K562 (cell line): ENCODE measurements around the gene SNAI1. TPM values are rescaled to one million over a fixed set of nuclear protein-coding genes. Genes with fewer than 3 reads are reported as not detected.
A peak's percentile ranks its signal among the peaks of the same experiment; 100 is the strongest.

Experiments
- BRD9 ChIP-seq: fragments of 450-650 bp; IDR thresholded peaks from 2 replicates; pipeline ENCODE4 v1.6.1; 2018; ENCODE audit warnings: low read depth; ENCODE audit not compliant: partially characterized antibody
- CBX5 ChIP-seq: IDR thresholded peaks from 2 replicates; pipeline ENCODE4 v1.6.1; 2014; ENCODE audit warnings: low read depth, borderline replicate concordance
- E2F5 ChIP-seq: sonication (generic); formaldehyde crosslinking; IDR thresholded peaks from 2 replicates; pipeline ENCODE4 v1.8.0; 2022; ENCODE audit warnings: mild to moderate bottlenecking, missing genetic modification reagents
- FOS ChIP-seq: IDR thresholded peaks from 3 replicates; pipeline ENCODE4 v1.6.1; 2011; ENCODE audit not compliant: insufficient read length; ENCODE audit errors: extremely low read depth
- FOXJ2 ChIP-seq: fragments of 200-800 bp; sonication (Bioruptor generic); IDR thresholded peaks from 2 replicates; pipeline ENCODE4 v1.6.1; 2016; ENCODE audit warnings: missing genetic modification characterization, missing compliant biosample characterization
- FOXP1 ChIP-seq: sonication (generic); formaldehyde crosslinking; IDR thresholded peaks from 2 replicates; pipeline ENCODE4 v1.8.0; 2022; ENCODE audit warnings: mild to moderate bottlenecking, missing genetic modification reagents
- GTF2E2 ChIP-seq: fragments of 200-800 bp; sonication (Bioruptor generic); IDR thresholded peaks from 2 replicates; pipeline ENCODE4 v1.6.1; 2016; ENCODE audit warnings: missing genetic modification characterization, missing compliant biosample characterization
- HDAC8 ChIP-seq: fragments of 450-650 bp; IDR thresholded peaks from 2 replicates; pipeline ENCODE4 v1.6.1; 2016; ENCODE audit warnings: mild to moderate bottlenecking, missing genetic modification characterization, moderate library complexity, missing compliant biosample characterization
- ILF3 ChIP-seq: fragments of 450-650 bp; IDR thresholded peaks from 2 replicates; pipeline ENCODE4 v1.6.1; 2018; ENCODE audit warnings: antibody characterized with exemption, mild to moderate bottlenecking, moderate library complexity, borderline replicate concordance
- KLF10 ChIP-seq: fragments of 250-450 bp; sonication (Bioruptor Pico); IDR thresholded peaks from 2 replicates; pipeline ENCODE4 v1.6.1; 2021; ENCODE audit warnings: matching md5 sums
- KLF16 ChIP-seq: IDR thresholded peaks from 2 replicates; pipeline ENCODE4 v1.6.1; 2016; ENCODE audit warnings: antibody characterized with exemption
- NFIC ChIP-seq: fragments of 450-650 bp; IDR thresholded peaks from 2 replicates; pipeline ENCODE4 v1.6.1; 2017; ENCODE audit warnings: mild to moderate bottlenecking, inconsistent platforms
- NFXL1 ChIP-seq: fragments of 450-650 bp; formaldehyde crosslinking; IDR thresholded peaks from 2 replicates; pipeline ENCODE4 v1.4.0; 2021; ENCODE audit warnings: mild to moderate bottlenecking
- PRDM10 ChIP-seq: fragments of 450-650 bp; IDR thresholded peaks from 2 replicates; pipeline ENCODE4 v1.6.1; 2018; ENCODE audit not compliant: partially characterized antibody
- SIN3A ChIP-seq, 2 experiments: fragments of 150-350 bp in 1 of 2; IDR thresholded peaks; 2 replicates each; pipeline ENCODE4 v1.6.1; 2011 to 2016; ENCODE audit warnings: borderline replicate concordance in 2 of 2, low read depth in 2 of 2, low read length in 2 of 2, mild to moderate bottlenecking in 2 of 2, moderate library complexity in 2 of 2; ENCODE audit not compliant: control insufficient read depth in 1 of 2
- TEAD2 ChIP-seq: fragments of 450-650 bp; IDR thresholded peaks from 2 replicates; pipeline ENCODE4 v1.6.1; 2016; ENCODE audit warnings: missing genetic modification characterization, control low read depth, missing compliant biosample characterization
- TFAM ChIP-seq: fragments of 250-450 bp; sonication (Bioruptor Pico); conservative IDR thresholded peaks from 2 replicates; pipeline ENCODE4 v1.5.0; 2021; ENCODE audit warnings: mild to moderate bottlenecking, moderate library complexity
- USF2 ChIP-seq: sonication (generic); formaldehyde crosslinking; IDR thresholded peaks from 2 replicates; pipeline ENCODE4 v1.5.0; 2020; ENCODE audit warnings: missing genetic modification reagents
- WHSC1 ChIP-seq: IDR thresholded peaks from one replicate; pipeline ENCODE4 v1.6.1; 2012; ENCODE audit warnings: low read length, control low read depth, inconsistent platforms
- YBX1 ChIP-seq: fragments of 450-650 bp; IDR thresholded peaks from 2 replicates; pipeline ENCODE4 v1.7.1; 2016; ENCODE audit warnings: mild to moderate bottlenecking
- ZNF133 ChIP-seq: fragments of 250-450 bp; sonication (Bioruptor Pico); IDR thresholded peaks from 2 replicates; pipeline ENCODE4 v1.4.0; 2020; ENCODE audit warnings: mild to moderate bottlenecking
- ZNF395 ChIP-seq: fragments of 200-800 bp; sonication (Bioruptor generic); IDR thresholded peaks from 2 replicates; pipeline ENCODE4 v1.6.1; 2017; ENCODE audit warnings: missing genetic modification characterization, missing compliant biosample characterization
- ZNF41 ChIP-seq: fragments of 250-450 bp; sonication (Bioruptor Pico); conservative IDR thresholded peaks from 2 replicates; pipeline ENCODE4 v1.4.0; 2020; ENCODE audit warnings: mild to moderate bottlenecking
- ZNF436 ChIP-seq: fragments of 250-450, 450-650 bp; sonication (Bioruptor Pico); formaldehyde crosslinking; IDR thresholded peaks from 2 replicates; pipeline ENCODE4 v1.7.0; 2020; ENCODE audit warnings: mild to moderate bottlenecking
- polyA plus RNA-seq, 8 experiments: library from polyadenylated mRNA; depleted of rRNA in 4 of 8; stranded (reverse) in 5 of 8; unstranded in 3 of 8; fragments of >200 nt; fragmentation: Nextera tagmentation in 2 of 8; fragmentation: Illumina TruSeq in 1 of 8; extraction: Ambion mirVana in 2 of 8; extraction: Trizol in 1 of 8; gene quantifications; 2 replicates each; pipeline versions ENCODE4 v1.2.1 to v1.2.3, GENCODE V29; 2011 to 2014; ENCODE audit warnings: inconsistent platforms in 1 of 8, missing spikeins in 1 of 8
- total RNA-seq, 7 experiments: library from RNA; depleted of rRNA in 6 of 7; stranded (reverse); fragments of >200 nt in 6 of 7; fragmentation: Illumina TruSeq in 2 of 7; extraction: Trizol in 2 of 7; gene quantifications; 2 replicates each; pipeline versions ENCODE4 v1.2.1 to v1.2.3, GENCODE V29; 2011 to 2021; ENCODE audit warnings: low replicate concordance in 1 of 7

Gene SNAI1
- total and polyA plus RNA-seq, 9 of the 15 experiments (the other 6 are each of a cell fraction or from before 2014, with no cell fraction given): 0.32 to 11.6 (median 2.0) TPM

DNA sequence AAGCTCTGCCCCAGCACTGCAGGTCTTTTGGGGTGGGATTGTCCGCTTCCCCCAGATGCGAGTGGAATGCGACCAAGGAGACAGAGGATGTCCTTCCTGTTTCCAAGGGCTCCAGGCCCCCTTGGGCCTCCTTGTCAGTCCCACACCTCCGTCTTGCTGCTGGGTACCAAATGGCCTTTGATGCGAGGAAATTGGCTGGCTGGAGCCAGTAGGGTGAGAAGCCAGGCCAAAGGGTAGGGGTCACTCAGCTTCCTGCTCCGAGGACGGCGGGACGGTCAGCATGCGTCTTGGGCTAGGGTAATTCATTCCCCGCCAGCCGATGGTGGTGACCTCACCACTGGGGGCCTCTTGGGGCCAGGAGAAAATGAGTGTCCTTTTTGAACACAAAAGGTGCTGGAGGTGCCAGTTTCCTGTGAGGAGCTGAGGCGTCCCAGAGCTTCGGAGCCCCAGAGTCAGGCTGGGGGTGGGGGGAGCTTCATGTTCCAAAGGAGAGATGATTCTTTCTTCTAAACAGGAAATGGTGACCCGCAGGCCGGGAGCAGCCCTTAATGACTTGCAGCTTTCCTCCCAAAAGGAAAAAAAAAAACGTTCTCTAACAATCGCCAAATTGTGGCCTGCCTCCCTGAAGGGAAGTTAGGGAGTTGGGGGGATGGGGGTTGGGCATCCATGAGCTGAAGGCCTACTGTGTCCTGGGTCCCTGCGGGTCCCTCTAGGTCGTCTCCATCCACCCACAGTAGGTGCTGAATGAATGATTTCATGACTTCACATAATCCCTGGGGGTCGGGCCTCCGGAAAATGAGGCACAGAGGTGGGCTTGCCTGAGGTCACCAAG lies 6.7 kb downstream of the SNAI1 start (continued):
- TF ChIP-seq FOXJ2 (no peak), TEAD2 (tag) (no peak), CBX5 (no peak), WHSC1 (no peak), E2F5 (CRISPR knock-in tag) (no peak), SIN3A (IDR thresholded peaks at IDR 0.05; ENCODE audit: borderline replicate concordance in 2 of 2, control insufficient read depth in 1 of 2, low read depth in 2 of 2, low read length in 2 of 2) (no peak), TFAM (CRISPR knock-in tag) (no peak), KLF16 (no peak), BRD9 (peak; percentile 28), ZNF395 (peak; percentile 70; the same call in 1 of the 2 replicates), FOS (no peak), HDAC8 (tag) (no peak), NFIC (no peak), KLF10 (CRISPR knock-in tag) (no peak), PRDM10 (no peak), YBX1 (no peak), ZNF41 (CRISPR knock-in tag) (no peak), NFXL1 (CRISPR knock-in tag) (no peak), USF2 (no peak), ZNF133 (CRISPR knock-in tag) (no peak), GTF2E2 (no peak), ZNF436 (CRISPR knock-in tag) (no peak), FOXP1 (no peak), ILF3 (no peak)
